GM19455 (cell line): Measurements from ENCODE around the gene NCK2.

ENCODE experiments used
- ATAC-seq: cut with Tn5 transposase; IDR thresholded peaks from one replicate; pipeline ENCODE4 v1.9.1; 2021; ENCODE audit not compliant: unreplicated experiment

The NCK2 gene

DNA sequence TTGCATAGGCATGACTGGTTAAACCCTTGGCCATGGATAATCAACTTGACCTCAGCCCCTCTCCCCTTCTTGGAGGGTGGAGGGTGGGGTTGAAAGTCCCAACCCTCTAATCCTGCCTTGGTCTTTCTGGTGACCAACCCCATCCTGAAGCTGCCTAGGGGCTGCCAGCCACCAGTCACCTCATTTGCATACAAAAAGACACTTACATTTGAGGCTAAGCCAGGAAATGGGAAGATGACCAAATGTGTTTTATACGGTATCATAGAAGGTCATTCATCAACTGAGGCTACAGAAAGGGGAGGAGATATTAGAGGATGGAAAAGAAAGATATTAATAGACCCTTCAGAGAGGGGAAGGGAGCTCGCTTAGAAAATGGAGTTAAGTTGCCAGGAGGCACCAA lies 96.8 kb downstream of the NCK2 start:
- ATAC-seq = no peak

DNA sequence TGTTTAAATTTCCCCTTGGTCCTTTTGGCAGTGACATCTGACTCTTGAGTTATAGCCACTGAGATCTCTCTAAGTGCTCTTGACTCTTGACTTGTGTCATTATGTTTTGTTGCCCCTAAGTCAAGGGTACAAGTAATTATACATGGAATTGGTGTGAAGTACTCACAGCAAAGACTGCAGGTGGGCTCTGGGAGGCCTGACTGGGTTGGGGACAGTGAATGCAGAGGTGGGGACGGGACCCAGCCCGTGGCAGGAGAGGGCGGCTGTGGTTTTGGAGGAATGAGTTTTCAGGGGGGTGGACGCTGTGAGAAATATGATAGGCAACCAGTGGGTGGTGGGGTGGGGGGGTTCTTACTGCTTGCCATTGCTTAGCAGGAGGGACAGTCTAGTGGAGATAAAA lies 97.8 kb downstream of the NCK2 start:
- no peak for ATAC-seq

DNA sequence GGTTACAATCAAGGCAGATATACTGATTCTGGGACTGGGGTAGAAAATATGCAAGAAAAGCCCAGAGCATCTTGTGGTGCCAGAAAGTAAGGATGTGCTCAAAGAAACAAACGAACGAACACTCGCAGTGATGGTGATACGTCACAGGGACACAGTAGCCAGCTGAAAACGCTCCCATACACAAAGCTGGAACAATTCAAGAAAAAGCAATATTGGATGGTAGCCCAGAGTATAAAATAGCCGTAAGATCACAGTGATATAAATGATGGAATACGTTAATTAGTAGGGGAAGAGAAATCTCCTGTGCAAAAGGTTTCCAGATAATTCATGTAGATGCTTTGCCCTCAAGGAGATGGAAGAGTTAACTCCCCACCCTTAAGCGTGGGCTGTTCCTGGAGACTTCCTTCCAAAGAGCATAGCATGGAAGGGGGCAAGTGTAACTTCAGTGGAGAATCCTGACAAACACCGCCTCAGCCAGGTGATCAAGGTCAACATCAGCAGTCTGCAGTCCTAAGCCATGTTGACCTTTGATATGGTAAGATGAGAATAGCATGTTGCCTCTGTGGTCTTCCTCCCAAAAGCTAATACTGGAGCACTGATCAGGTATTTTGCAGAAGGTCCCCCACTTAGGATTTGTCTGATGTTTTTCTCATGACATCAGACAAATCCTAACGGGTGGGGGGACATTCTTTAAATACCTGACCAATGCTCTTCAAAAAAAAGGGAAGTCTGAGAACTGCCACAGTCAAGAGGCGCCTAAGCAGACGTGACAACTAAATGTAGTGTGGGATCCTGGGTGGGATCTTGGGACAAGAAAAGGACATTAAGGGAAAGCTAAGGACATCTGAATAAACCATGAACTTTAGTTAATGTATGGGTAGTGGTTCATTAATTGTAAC lies 99.0 kb downstream of the NCK2 start:
- no peak for ATAC-seq

DNA sequence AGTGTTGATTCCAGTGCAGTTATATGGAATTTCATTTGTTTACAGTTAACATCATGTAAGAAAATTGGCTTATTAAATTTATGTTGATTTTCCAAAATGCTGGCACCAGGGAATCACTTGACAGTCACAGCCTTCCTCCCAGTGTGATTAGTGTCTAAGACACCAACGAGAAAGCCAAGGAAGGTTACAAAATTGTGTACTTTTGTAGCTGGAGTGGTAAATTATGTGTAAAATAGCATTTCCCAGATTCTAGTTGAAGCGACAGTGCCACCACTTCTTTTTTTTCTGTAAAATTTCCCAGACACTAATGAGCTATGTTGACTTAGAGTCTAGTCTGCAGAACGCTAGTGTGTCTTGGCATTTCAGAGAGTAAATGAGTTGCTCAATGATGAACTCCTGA lies 101.3 kb downstream of the NCK2 start:
- no peak for ATAC-seq

DNA sequence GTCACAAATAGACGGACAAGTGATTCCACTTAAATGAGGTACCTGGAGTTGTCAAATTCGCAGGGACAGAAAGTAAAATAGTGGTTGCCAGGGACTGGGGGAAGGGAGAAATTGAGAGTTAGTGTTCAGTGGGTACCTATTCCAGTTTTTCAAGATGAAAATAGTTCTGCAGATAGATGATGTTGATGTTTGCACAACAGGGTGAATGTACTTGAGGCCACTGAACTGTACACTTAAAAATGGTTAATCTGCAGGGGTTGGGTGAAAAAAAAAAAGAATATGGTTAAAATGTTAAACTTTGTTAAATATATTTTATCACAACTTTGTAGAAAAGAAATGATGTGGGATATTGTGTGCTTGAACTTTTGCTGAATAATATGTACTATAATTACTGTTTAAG lies 102.3 kb downstream of the NCK2 start:
- no peak for ATAC-seq

DNA sequence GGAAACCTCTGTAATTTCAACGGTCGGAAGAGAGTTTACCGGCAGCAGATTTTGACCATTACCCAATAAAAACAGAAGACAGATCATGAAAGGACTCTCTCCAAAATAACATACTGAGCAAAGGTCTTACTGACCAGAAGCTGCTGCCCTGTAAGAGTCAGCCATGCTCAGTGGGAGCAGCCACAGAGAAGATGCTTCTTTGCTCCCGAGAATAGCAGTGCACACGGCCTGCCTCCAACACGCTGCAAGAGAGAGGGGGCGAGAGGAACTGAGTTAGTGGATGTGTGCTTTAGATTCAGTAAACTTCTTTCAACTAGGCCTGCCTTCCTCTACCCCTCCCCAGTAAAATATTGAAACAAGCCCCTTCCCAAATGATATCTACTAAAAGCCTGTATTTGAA lies 103.7 kb downstream of the NCK2 start:
- no peak for ATAC-seq

DNA sequence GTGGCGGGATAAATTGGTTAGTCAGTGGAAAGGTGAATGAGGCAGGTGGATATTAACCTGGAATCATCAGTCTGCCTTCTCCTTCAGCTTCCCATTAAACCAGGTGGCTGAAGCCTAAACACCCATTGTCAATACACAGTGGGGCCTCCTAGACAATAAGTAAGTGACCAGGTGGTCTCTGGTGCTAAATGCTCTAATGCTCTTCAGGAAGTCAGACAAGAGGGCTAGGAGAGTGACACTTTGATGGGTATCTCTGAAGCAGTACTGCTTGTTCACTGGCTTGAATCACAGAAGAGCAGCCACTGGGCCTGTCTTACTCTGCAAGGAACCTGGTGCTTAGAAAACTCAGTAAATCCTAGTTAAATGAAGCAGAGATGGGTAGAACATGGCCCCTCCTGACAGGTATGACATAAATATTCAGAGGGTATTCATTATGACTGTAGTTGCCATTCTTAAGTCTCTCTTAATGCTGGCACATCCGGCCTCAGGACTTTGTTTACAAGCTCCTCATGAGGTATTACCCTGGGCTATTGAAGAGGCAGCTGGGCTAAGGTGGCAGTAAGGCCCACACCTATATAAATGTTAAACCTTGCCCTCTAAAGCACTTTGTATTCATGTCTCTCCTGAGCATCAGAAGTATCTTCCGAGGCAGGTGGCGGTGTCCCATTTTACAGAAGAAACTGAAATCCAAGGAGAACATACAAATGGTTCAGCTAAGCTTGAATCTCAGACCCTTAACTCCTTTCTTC lies 104.9 kb downstream of the NCK2 start:
- ATAC-seq = no peak

DNA sequence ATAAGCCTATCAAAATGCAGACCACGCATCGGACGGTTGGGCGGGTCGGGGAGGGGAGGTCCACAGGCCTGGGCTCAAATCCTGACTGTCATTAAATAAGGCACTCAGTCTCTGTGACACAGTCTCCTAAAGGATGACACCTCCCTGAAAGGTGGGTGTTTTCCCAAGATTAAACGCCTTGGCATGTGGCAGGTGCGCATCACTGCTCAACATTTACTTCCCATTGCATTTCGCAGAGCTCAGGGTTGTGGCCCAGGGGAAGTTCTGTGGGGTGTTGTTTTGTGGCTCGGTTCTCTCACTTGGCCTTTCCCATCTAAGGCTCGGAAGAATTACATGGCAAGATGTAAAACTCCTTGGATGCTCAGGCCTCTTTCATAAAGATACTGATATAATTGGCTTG lies 107.4 kb downstream of the NCK2 start:
- ATAC-seq = no peak

DNA sequence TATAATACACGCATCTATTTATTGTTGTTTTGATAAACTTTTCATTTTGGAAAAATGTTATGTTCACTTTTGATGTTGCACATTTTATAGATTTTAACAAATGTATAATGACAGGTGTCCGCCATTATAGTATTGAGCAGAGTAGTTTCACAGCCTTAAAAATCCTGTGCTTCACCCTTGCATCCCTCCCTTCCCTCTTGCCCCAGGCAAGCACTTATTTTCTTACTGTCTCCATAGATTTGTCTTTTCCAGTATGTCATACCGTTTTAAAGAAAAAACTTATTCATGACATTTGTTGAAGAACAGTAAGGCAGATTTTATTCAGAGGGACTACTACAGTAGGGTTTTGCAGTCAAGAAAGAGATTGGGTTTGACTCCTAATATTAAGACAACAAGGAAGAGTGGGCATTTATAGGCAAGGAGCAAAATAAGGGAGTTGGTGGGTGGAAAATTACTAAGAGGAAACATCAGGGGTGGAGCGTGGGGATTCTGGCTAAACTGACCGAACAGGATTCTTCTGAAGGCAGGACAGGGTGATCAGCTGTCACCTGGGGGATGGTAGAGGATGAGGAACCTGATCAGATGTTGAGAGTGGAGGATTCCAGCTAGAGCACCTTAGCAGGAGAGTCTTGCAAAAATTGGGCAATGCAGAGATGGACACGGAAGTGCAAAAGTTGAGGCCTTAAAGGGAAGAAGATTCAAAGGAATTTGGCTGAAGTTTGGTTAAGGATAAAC lies 108.8 kb downstream of the NCK2 start:
- ATAC-seq = no peak

DNA sequence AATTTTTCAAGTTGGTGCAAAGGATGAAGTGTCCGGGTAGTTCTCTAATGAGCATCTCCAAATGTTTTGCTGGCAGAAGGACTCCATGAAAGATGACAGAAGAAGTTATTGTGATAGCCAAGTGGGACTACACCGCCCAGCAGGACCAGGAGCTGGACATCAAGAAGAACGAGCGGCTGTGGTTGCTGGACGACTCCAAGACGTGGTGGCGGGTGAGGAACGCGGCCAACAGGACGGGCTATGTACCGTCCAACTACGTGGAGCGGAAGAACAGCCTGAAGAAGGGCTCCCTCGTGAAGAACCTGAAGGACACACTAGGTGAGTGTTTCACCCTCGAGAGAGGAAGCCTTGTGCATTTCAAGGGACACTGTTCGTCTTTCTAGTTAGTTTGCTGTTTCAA lies 110.3 kb downstream of the NCK2 start:
- ATAC-seq = no peak

DNA sequence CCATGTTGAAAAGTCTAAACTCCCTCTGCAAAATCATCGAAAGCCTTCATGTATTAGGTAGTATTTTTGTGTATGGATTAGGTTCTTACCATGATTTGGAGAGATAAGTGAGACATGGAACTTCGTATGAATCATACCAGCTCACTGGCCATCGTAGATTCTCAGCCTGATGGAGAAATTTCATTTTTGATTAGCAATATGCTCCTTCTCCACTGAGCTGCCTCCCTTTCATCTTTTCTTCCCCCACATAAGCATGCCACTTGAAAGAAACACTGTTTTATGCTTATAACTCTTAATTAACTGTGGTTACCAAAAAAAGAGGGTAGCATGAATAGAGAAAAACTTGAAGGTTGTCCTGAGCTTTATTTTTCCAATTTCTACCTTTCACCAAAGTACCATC lies 111.9 kb downstream of the NCK2 start:
- no peak for ATAC-seq

DNA sequence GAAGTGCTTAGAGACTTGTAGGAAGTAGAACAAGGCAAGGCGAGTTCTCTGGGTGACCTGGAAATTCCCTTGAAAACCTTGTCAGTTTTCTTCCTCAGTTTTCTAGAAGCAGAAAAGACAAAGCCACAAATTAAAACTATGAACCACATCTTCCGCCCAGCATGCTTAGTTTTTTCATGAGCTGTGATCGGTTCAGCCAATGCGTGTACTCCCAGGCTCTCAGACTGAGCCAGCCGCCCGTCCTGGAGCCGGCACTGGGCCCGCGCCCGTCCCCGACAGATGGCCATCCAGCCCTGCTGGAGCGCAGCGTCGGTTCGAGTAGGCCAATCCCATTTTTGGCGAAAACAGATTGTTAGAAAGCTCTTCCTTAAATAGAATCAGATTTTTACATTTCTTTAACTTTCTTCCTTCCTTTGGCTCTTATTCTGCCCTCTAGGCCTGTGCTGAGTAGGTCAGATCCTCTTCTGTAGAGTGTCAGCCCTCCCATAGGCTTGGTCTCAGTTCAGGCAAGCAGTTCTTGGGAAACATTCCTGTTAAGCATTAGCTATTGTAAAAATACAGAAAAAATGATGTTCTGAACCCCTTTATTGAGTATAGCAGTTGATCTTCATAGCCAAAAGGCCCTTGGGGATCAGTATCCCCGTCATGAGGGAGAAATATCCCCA lies 112.5 kb downstream of the NCK2 start:
- ATAC-seq = no peak

DNA sequence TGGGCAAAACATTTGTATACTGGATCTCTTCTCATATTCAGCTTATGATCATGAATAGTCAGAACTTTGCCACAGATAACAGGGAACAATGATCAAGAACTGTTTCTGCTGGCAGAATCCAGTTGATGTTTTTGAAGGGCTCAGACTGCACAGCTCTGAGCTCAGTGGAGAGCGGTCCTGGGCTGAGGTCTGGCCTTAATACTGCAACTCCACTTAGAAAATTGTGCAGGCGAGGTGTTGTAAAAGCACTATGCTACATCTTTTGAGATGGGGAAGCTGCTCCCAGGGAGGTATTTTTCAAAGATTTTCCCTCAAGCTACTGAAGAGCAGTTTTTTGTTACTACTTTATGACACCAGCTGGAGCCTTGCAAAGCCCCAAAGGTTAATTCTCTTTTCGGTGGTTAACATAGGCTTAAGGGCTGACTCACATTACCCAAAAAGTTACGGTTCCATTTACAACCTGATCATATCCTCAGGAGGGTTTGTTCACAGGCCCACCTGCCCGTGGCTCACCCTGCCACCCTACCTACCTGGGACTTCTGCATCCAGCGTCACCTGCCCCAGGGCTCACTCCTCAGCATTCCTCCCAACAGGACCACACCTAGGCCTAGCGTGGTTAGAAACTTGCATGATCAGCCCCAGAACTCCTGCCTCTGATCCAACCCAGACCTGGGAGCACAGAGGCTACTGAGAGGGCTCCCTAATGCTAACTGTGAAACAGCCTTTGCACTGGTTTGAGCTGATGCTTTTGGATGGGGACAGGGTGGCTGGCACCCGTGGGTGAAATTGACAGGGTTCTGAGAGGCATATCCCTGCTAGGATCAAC lies 114.4 kb downstream of the NCK2 start:
- ATAC-seq = peak; percentile 53

DNA sequence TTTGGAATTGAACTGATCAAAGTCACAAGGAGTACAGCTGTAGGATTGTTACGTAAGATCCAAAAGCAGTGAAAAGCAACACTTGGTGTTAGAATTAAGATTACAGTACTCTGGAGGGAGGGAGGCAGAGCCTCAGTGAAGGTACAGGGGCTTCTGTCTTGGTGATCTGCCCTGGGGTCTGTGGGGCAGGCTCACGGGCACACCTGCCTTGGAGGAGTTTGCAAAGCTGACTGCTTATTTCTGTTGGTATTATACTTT lies 114.9 kb downstream of the NCK2 start:
- no peak for ATAC-seq

DNA sequence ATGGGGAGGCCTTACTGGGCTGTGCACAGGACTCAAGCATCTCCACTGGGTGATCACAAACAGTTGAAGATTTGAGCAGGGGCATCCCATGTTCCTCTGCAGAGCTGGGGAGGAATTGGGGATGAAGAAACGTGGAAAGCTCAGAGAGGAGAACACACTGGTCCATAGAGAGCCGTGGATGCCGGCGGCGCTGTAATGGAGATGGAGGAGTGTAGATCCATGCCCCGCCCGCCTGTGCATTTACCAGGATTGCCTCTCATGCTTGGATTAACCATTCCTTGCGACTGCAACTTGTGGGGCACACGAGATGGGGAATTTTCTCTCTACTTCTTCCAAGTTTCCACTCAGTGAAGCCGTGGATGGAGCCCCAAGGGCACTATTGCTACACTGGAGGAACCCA lies 115.9 kb downstream of the NCK2 start:
- ATAC-seq = no peak

DNA sequence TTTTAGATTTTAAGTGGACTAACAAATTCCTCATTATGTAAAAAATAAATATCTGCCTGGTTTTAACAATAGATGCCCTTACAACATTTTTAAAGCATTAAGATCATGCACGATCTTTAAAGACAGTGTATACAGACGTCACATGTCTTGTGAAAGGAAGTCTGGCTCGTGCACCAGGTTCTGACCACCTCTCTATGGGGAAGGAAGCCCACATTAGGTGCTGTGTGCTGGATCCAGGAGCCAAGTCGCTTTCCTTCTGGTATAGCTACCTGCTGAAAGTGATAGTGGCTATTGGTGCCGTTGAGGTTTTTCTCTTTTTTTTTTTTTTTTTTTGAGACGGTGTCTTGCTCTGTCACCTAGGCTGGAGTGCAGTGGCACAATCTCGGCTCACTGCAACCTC lies 116.5 kb downstream of the NCK2 start:
- ATAC-seq = no peak

DNA sequence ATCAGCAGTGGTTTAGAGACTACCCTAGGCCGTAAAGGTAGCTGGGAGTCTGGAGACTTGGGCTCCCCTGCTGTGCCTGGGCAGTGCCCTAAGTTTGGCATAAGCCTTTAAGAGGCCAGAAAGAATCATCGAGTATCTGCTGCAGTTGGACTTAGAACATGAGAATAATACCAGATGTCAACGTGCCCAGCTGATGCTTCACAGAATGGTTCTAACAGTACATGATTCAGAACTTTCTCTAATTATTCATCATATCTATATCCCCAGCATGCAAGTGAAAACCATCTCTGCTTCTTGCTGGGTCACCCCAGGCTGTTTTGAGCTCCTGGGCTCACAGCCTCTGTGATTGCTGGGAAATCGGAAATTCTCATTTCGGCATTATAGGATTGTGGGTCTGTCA lies 118.1 kb downstream of the NCK2 start:
- ATAC-seq = no peak

DNA sequence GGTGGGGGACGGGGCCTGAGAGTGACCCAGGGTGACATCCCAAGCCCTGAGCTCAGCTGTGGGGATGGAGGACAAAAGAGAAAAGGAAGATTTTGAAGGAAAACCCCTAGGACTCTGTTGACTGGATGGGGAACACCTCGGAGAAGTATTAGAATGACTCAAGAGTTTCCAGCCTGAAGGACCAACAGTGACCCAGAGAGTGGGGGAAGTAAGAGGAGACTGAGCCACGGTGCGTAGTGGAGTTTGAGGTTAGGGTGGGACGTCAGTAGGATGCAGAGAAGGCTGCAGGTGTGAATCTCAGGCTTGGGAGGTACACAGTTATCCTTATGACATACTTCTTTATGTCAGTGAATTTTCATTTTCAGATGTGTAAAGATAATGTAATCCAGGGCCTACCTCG lies 119.5 kb downstream of the NCK2 start:
- no peak for ATAC-seq

DNA sequence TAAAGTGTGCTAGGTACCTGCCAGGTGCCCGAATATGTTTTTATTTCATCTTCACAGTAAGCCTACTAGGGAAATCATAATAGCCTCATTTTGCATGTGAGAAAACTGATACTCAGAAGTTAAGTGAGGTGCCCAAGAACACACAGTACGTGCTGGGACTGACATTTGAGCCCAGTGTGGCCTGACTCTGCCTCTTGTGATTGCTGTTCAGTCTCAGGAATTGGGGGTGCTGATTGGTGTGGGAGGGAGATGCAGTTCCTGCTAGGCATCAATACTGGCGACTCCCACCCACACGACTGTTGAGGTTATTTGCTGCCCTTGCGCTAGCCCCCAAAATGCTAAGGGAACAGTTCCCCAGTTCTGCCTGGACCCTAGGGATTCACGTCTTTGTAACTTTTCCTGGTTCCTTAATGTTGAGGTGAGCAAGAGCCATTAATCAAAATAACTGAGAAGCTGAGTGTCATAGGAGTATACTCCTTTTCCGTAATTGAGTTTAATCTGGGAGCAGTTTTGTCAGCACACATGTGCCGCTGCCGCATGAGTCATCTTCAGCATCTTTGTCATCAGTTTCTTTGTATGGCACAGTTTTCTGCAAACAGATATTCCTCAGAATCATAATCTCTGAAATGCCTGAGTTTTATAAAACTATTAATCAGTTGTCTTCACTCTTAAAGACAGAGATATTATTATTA lies 120.7 kb downstream of the NCK2 start:
- ATAC-seq = no peak
